ENCODE measurements around the gene GEMIN7.
"Not testable (repeated sequence)": the region's sequence is repeated elsewhere in the genome, so short reads cannot be mapped to it uniquely, and the experiment has no call there.

The GEMIN7 gene

DNA sequence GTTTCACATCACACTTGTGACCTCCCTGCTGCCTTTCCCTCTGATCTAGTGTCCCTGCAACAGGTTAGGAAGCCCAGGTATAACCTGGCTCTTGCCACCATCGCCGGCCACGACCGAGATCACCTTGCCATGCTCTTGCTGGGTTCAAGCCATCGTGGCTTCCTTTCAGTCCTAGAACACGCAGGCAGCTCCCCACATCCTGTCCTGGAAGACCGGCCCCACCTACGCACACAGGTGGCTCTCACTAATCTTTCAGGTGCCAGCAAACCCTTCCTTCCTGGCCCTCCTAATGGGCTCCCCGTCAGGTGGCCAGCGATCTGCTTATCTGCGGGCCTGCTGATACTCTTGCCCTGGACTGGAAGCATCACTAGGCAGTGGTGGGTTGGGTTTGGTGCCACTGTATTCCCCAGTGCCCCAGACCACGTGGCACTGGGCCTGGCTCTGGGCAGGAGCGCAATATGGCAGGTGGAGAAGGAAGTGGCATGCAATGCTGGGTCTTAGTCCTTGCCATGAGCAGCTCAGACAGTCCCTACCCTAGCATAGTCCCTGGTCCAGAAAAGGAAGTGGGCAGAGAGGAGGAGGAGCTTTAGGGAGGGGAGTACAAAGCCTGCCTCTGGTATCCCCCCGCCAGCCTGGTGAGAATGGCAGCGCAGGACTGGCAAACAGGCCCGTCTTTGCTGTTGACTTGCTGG lies 25.7 kb downstream of the GEMIN7 start:
- no peak for DNase-seq (ENCODE audit: low spot score)

DNA sequence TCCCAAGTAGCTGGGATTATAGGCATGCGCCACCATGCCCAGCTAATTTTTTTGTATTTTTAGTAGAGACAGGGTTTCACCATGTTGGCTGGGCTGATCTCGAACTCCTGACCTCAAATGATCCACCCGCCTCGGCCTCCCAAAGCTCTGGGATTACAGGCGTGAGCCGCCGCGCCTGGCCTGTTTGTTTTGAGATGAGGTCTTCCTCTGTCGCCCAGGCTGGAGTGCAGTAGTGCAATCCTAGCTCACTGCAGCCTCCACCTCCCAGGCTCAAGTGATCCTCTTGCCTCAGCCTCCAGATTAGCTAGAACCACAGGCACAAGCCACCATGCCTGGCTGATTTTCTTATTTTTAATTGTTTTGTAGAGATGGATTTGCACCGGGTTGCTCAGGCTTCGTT lies 27.3 kb downstream of the GEMIN7 start:
- DNase-seq (ENCODE audit: low spot score) = not testable (repeated sequence)

DNA sequence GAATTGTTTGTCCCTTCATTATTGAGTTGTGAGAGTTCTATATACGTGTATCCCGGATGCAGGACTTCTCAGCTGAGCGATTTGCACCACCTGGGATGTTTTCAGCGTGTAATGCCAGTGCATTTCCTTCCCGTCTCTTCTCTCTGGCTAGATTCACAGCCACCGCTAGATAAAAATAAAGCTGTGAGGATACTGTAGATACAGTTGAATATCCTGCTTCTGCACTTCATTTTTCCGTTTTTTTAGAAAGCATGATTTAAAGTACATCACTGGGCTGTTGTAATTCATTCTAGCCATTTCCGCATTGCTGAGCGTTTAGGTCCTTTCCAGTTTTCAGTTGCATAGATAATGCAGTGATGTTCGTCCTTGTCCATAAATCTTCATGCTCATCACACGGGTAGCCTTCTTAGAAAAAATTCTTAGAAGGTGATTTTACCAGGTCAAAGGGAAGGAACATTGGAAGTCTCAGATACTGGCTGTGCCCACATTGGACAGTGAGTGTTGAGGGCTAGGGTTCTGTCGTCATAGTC lies 28.6 kb downstream of the GEMIN7 start:
- DNase-seq (ENCODE audit: low spot score) = no peak

DNA sequence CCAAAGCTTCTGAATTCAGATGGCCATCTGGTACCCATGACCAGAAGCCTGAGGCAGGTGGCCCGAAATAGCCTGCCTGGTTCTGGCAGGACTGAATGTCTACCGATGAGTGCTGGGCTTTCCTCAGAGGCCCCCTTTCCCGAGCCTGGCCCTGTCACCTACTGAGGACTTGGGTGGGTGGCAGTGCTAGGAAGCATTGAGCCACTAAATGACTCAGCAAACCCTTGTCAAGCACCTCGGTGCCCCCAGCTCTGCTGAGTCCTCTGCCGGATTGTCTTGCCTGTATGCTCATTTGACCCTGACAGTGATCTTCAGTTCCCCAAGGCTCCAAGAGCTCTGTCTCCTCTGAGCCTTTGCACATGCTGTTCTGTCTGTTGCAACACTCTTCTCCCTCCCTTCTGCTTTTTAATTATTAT lies 31.8 kb downstream of the GEMIN7 start:
- DNase-seq (ENCODE audit: low spot score) = no peak

DNA sequence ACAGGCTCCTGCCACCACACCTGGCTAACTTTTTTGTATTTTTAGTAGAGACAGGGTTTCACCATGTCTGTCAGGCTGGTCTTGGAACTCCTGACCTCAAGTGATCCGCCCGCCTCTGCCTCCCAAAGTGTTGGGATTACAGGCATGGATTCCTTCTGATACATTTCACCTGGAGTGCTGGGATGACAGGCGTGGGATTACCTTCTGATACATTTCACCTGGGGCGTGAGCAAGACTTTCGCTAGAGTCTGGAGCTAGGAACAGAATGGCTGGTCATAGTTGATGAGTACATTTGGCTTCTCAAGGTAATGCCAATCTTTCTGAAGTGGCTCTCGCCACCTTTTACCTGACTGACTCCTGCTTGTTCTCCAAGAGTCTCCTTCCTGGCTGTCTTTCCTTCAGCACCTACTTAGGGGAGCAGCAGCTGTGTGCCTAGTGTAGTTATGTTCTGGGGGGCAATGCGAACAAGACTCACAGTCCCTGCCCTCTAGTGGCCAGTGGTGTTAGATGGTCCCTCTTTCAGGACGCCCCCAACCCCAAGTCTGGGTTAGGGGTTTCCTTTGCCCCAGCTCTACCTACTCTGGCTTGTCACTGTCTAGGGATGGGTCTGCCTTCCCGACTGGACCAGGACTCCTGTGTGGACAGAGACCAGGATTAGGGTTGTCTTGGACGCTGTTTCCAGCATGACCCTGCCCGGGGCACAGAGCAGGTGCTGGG lies 33.2 kb downstream of the GEMIN7 start:
- DNase-seq (ENCODE audit: low spot score) = no peak

DNA sequence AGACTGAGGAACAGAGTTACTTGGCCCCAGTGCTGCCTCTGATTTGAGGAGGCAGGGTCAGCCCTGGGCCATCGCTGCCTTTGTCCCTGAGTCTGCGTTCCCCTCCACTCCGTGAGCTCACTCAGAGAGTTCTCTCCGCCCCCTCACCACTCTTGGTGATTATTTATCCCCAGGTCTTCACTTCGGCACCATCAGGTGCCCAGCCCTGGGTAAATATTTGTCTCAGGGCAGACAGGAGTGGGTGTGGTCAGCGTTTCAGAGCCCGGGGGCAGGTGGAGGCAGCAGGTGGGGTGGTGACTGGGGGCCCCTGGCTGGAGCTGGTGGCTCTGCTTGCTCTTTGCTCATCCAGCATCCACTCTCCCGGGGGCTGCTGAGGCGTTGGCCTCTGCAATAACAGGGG lies 34.6 kb downstream of the GEMIN7 start:
- DNase-seq (ENCODE audit: low spot score) = no peak

DNA sequence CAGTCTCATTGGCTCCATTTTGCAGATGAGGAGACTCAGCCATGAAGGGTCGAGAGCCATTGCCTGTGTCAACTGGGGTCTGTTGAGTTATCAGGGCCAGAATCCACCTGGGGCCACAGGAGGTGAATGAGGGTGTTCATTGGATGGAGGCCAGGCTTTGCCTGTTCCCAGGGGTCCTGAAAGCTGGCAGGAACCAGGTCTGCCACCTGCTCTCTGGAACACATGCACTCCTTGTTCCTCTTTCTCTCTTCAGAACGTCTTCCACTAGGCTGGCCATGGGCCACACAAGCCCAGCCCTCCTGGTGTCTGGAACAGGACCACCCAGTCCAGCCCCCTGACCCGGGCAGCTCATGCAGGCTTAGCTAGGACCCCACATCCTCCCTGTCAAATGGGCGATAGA lies 35.1 kb downstream of the GEMIN7 start:
- DNase-seq (ENCODE audit: low spot score) = no peak

DNA sequence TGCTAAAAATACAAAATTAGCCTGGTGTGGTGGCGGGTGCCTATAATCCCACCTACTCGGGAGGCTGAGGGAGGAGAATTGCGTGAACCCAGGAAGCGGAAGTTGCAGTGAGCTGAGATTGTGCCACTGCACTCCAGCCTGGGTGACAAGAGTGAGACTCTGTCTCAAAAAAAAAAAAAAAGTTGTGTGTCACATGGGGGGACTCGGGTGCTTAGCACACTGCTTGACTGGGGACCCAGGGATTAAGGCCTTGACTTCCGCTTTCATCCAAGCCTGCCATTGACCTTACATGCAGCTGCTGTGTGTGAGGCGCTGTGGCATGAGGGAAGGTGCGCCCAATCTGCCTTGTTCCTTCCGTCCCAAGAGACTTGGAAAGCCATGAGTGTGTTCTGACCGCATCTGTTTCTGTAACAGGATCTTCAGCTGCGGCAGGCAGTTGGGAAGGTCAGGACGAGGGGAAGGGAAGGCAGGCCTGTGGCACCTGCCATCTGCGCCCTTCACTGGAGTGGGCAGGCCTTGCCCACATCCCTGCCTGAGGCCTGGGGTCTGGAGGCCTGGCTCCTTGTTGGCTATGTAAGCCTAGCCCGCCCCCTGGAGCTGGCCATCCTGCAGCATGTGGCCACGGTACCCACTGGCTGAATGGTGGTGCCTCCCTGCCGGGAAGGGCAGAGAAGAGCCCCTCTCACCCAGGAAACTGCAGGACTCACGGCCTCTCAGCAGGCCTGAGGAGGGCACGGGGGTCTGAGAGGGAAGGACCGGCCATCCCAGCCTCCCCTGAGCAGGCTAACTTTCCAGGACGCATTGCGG lies 37.0 kb downstream of the GEMIN7 start:
- no peak for DNase-seq (ENCODE audit: low spot score)

DNA sequence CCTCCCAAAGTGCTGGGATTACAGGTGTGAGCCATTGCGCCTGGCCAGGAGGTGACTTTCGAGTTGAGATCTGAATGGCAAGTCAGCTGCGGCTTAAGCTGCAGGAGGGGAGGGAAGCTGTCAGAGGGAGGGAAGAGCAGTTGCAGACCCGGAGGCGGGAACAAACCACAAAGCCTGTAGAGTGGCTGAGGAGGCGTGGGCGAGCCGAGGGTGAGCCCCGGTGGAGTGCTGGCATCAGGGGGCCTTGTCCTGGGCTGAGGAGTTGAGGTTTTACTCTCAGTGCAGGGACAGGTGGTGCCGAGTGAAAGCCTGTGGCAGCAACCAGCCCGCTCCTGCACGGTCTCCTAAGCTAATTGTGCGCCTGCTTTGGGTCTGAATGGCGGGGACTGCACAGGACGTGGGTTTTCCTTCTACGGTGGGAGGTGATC lies 38.1 kb downstream of the GEMIN7 start:
- DNase-seq (ENCODE audit: low spot score) = no peak

DNA sequence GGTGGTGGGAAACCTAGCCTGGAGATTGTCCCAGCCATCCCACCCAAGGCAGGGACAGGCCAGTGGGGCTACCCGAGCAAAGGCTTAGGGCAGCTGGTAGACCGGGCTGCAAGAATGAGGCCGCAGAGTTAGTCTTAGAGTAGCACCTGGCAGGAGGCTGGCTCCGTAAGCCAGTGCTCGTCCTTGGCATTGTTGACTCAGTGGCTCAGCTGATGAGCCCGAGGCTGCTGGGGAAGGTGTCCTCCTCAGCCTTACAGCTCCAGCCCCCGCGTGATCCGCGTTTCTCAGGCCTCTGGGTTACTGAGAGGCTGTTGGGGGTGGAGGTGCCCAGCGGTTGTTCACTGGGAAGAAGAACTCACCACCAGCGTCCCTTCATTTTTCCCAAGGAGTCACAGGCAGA lies 38.6 kb downstream of the GEMIN7 start:
- DNase-seq (ENCODE audit: low spot score) = no peak

DNA sequence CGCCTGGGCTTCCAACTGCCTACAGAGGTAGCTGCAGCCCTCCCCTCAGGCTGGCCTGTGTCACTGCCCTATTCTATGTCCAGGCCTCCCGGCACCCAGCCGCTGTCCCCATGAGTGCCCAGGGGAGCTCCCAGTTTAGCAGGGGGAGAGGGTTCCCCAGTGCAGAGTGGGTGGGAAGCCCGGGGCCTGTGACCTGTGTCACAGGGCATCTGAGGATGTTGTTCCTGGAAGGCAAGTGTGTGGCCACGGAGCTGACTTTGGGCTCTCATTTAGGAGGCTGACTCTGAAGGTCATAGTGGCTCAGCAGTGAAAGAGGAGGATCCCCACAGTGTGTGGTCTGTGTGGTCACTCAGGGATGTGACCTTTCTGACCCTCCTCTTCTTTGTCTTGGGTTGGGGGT lies 39.0 kb downstream of the GEMIN7 start:
- no peak for DNase-seq (ENCODE audit: low spot score)

DNA sequence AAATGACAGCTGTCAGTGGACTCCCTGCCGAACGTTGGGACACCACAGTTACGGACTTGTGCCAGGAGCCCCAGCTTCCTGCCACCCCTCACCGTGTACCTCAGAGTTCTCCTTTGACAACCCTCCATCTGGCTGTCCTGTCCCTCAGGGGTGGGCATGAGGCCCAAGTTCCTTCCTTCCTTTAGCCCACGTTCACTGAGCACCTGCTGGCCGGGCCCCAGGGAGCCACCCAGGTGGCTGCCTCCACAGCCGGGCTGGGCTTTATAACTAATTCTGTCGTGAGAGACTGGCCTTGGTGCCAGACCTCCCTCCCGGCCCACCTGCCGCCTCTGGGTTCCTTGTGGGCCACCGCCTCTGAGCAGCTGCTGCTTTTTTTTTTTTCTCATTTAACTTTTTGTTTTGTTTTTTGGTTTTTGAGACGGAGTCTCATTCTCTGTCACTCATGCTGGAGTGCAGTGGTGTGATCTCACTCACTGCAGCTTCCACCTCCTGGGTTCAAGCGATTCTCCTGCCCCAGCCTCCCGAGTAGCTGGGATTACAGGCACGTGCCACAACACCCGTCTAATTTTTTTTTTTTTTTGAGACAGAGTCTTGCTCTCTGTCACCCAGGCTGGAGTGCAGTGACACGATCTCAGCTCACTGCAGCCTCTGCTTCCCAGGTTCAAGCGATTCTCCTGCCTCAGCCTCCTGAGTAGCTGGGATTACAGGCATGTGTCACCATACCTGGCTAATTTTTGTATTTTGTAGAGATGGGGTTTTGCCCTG lies 39.7 kb downstream of the GEMIN7 start:
- DNase-seq (ENCODE audit: low spot score) = not testable (repeated sequence)

DNA sequence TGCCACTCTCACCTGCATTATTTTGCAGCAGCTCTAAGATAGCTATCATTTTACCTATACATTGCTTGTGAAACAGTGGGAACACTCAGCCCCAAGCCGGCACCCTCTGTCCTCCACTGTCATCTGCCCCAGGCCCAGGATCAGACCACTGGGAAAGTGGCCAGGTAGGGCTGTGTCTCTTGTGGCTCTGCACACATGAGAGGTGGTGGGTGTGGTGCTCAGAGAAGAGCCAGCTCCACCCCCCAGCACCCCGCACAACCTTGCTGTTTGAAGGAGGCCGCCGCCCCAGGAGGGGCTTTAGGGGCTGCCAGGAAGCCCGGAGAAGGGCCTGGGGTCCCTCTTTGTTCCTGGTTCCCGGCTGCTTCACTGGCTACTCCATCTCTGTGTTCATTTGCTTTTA lies 40.5 kb downstream of the GEMIN7 start:
- no peak for DNase-seq (ENCODE audit: low spot score)

DNA sequence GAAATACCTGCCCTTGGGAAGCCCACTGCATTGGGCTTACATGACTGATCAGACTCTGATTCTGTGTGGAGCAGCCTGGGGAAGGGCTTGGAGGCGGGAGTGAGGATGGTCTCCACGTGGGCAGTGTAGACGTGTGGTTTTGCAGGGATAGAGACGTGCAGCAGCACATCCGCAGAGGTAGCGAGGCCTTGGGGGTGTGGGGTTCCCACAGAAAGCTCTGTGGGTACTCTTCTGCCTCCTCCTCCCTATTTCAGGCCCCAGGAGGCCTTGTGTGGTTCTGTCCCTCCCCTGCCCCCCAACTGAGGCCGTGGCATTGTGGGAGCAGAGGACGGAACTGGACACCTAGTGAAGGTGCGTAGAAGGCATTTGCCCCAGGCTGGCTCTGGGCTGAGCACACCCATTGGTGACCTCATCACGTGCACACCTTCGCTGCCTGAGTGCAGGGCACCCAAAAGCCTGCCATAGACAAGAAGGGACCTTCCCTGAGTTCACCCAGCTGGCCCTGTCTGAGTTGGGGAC lies 42.8 kb downstream of the GEMIN7 start:
- DNase-seq (ENCODE audit: low spot score) = no peak

DNA sequence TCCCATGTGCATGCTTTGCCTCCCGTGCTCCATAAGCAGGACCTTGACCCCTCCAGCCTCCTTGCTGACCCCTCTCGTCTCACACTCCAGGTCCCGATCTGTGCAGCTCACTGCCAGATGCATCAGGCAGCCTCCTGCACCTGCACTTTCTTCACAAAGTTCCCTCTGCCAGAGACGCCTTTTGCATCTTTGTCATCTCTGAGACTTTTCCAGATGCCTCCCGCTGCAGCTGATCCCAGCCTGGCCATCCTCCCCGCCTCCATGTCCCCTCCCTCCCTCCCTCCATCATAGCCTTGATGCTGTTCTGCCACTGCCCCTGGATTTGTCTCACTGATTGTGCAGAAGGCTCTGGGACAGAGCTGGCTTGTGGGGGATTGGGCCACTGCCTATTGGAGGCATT lies 43.8 kb downstream of the GEMIN7 start:
- DNase-seq (ENCODE audit: low spot score) = no peak

DNA sequence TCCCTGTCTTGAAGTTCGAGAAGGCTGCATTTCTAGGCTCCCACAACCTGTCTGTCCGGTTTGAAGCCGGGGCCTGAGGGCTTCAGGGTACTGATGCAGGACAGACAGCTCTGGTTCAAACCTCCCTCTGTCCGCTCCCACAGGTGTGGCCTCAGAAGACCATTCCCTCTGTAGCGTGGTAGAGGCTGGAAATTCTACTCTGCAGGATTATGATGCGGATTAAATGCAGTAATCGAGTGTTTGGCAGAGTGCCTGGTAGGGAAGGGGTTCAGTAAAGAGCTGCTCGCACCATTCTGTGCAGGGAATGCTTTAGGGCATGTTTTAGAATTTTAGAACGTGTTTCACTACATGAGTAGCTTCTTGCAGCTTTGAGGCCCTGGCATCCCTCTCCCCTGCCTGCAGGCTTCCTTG lies 44.4 kb downstream of the GEMIN7 start:
- DNase-seq (ENCODE audit: low spot score) = no peak

DNA sequence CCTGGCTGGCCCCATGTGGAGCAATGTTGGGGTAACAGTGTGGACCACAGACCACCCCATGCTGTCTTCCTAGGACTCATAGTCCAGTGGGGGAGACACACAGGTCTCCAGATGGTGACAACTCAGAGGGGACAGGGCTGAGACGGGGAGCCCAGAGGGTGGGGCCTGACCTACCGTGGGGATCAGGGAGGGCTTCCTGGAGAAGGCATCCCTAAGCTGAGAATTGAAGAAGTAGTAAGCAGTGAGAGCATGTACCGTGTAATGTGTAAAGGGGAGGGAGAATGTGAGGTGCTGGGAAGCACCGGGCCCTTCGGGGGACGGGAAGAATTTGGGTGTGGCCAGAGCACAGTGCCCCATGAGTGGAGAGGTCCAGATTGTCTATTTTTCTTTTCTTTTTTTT lies 45.0 kb downstream of the GEMIN7 start:
- no peak for DNase-seq (ENCODE audit: low spot score)

DNA sequence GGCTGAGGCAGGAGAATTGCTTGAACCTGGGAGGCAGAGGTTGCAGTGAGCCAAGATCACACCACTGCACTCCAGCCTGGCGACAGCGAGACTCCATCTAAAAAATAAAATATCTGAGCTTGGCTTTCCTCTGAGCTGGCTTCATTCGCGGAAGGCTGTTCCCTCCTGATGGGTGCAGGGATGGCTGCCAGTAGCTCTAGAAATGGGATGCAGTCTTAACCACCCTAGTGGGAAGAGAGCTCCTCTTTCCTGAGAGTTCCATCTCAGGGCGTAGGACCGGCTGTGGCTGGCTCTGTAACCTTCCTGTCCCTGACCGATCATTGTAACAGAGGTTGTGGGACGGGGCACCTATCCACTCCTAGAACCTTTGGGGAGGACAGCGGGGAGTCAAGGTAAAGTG lies 46.3 kb downstream of the GEMIN7 start:
- no peak for DNase-seq (ENCODE audit: low spot score)

DNA sequence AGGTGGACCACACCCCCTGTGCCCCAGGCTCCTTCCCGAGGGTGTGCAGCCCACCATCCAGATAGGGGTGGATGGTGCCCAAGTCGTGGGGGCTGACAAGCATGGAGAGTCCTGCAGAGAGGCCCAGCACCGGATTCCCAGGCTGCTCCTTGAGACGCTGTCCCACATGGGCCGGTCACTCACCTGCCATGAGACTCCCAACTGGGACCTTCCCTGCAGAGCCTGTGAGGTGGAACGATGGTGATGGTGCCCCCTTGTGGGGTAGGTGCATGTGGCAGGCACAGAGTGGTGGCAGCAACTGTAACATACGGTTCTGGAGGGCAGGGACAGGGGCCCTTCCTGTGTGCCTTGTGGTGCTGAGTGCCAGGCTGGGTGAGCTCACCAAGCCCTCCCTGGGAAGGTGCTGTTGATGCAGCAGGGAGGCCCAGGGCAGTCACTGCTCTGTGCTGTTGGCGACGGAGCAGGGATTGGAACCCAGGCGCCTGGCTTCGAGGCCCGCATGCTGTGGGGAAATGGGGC lies 47.0 kb downstream of the GEMIN7 start:
- DNase-seq (ENCODE audit: low spot score) = peak; percentile 81

DNA sequence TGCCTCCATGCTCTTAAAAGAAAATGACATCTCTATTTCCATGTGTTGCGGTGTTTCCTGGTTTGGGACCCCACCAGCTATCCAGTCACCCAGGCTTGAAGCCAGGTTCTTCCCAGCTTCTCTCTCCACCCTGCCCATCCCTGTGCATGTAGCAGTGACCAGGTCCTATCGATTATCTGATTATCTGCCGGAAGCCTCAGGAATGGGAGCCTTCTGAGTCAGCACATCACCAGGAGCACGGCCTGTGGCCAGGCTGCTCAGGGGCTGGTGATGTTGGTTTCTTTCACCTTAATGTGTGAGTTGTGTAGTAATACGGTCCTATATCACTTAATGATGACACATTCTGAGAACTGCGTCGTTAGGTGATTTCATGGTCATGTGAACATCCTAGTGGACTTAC lies 47.6 kb downstream of the GEMIN7 start:
- DNase-seq (ENCODE audit: low spot score) = no peak

DNA sequence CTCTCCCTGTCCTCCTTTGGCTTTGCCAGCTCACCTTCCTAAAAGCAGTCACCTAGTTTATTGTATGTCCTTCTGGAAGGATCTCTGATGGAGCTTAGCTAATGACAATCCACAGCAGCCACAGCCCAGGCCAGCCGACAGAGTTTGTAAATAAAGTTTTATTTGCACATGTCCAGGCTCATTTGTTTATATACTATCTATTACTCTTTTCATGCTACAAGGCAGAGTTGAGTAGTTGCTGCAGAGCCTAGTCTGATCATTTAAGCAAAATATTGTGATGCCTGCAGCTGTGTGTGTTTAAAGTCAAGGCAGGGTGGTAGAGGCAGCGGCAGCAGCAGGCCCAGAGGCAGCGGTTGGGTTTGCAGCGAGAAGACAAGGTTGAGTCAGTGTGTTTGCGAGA lies 49.1 kb downstream of the GEMIN7 start:
- DNase-seq (ENCODE audit: low spot score) = no peak

DNA sequence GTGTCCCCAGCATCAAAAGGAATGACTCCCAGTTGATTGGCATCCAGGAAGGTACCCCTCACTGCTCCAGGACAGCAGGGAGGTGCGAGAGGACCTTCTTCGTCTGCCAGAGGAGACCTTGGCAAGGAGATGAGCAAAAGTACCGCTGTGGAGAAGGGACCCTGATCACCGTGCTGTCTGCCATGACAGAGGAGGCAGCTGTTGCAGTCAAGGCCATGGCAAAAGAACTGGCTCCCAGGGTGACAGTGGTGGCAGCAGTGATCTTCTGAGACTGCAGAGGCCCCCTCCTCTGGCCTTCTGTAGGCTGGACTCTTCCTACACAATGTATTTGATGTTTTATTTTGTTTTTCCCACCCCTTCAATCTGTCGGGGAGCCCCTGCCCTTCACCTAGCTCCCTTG lies 49.7 kb downstream of the GEMIN7 start:
- no peak for DNase-seq (ENCODE audit: low spot score)

Data from iPS-NIHi11 (cell line).